ENCODE measurements around the gene ABLIM2.

GRCh38 chr4:7985072-7985471, 173.5 kb downstream of the ABLIM2 start:
- TF ChIP-seq CTCF (IDR thresholded peaks at IDR 0.05) (no peak), EZH2 (IDR thresholded peaks at IDR 0.05; ENCODE audit: borderline replicate concordance, insufficient read depth, low read depth, low read length, poor library complexity, severe bottlenecking) (no peak)
